Neural crest cell (in vitro differentiated cells): ENCODE results near the gene ATP2B3. TPM values are rescaled to one million over a fixed set of nuclear protein-coding genes. Genes with fewer than 3 reads are reported as not detected.
A peak's percentile ranks its signal among the peaks of the same experiment; 100 is the strongest.
"Not testable (repeated sequence)": the region's sequence is repeated elsewhere in the genome, so short reads cannot be mapped to it uniquely, and the experiment has no call there.

Experiments used
- DNase-seq: peaks from one replicate; pipeline ENCODE4 v3.0.0; 2021; ENCODE audit warnings: low read depth, mixed read lengths, low spot score
- H3K27ac Mint-ChIP-seq: one replicate; pipeline ENCODE4 v1.8.0; 2021; ENCODE audit warnings: mild to moderate bottlenecking, mixed read lengths; ENCODE audit not compliant: unreplicated experiment
- H3K27me3 Mint-ChIP-seq: 2 replicates; pipeline ENCODE4 v1.8.0; 2021; ENCODE audit warnings: low read depth, mild to moderate bottlenecking, mixed read lengths
- H3K36me3 Mint-ChIP-seq: 2 replicates; pipeline ENCODE4 v1.8.0; 2021; ENCODE audit warnings: low read depth, mild to moderate bottlenecking, mixed read lengths
- H3K4me1 Mint-ChIP-seq: 2 replicates; pipeline ENCODE4 v1.8.0; 2021; ENCODE audit warnings: mixed read lengths
- H3K4me3 Mint-ChIP-seq: one replicate; pipeline ENCODE4 v1.8.0; 2021; ENCODE audit warnings: mild to moderate bottlenecking, mixed read lengths
- H3K9me3 Mint-ChIP-seq: 2 replicates; pipeline ENCODE4 v1.8.0; 2021; ENCODE audit warnings: mixed read lengths
- CTCF ChIP-seq: fragments of 200-600 bp; sonication (generic); conservative IDR thresholded peaks from 2 replicates; pipeline ENCODE4 v1.5.0; 2021; ENCODE audit warnings: antibody characterized with exemption, mild to moderate bottlenecking
- total RNA-seq: library from RNA; stranded (reverse); gene quantifications from 2 replicates; pipeline ENCODE4 v1.2.1, GENCODE V29; 2021

ATP2B3 gene
- total RNA-seq, 1 donor from 2014 or later = 0.05 TPM

GRCh38 chrX:153602601-153603000, 85.2 kb downstream of the ATP2B3 start:
- Mint-ChIP-seq H3K4me3 (peak overlapping the region; percentile 53), H3K27ac (no peak overlapping the region), H3K27me3 (no peaks in the 10 kb centered on the region), H3K36me3 (peaks cover 5% of the 10 kb centered on the region), H3K9me3 (no peaks in the 10 kb centered on the region), H3K4me1 (peaks cover 21% of the 10 kb centered on the region)
- DNase-seq = no peak
- no peak for TF ChIP-seq CTCF

GRCh38 chrX:153603131-153603656, 85.8 kb downstream of the ATP2B3 start:
- TF ChIP-seq CTCF = no peak
- H3K27ac Mint-ChIP-seq = no peak overlapping the region
- H3K36me3 Mint-ChIP-seq = peaks cover 5% of the 10 kb centered on the region
- H3K9me3 Mint-ChIP-seq = no peaks in the 10 kb centered on the region
- peak overlapping the region; percentile 53 for H3K4me3 Mint-ChIP-seq
- H3K27me3 Mint-ChIP-seq = no peaks in the 10 kb centered on the region
- peaks cover 15% of the 10 kb centered on the region for H3K4me1 Mint-ChIP-seq
- no peak for DNase-seq

DNA sequence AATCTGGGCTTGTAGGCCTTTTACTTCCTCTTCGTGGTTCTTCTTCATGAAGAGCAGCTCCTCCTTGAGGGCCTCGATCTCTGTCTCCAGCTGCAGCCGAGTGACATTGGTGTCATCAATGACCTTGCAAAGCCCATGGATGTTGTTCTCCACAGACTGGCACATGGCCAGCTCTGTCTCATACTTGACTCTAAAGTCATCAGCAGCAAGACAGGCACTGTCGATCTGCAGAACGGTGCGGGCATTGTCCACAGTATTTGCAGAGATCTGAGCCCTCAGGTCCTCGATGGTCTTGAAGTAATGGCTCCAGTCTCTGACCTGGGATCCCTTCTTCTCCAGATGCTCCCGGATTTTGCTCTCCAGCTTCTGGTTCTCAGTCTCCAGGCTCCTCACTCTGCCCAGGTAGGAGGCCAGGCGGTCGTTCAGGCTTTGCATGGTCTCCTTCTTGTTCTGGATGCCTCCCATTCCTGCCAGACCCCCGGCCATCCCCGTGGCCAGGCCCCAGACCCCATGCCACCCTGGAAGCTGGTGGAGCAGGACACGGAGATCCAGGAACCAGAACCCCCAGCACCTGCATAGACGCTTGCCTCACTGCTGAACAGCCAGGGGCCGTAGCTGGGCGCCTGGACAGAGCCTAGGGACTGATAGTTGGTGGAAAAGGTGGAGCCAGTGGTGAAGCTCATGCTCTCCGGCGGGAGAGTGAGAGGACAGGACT, 87.4 kb downstream of the ATP2B3 start:
- DNase-seq, H3K9me3 Mint-ChIP-seq, H3K36me3 Mint-ChIP-seq, H3K27ac Mint-ChIP-seq, H3K27me3 Mint-ChIP-seq, H3K4me3 Mint-ChIP-seq: not testable (repeated sequence)
- peaks cover 14% of the 10 kb centered on the region for H3K4me1 Mint-ChIP-seq

DNA sequence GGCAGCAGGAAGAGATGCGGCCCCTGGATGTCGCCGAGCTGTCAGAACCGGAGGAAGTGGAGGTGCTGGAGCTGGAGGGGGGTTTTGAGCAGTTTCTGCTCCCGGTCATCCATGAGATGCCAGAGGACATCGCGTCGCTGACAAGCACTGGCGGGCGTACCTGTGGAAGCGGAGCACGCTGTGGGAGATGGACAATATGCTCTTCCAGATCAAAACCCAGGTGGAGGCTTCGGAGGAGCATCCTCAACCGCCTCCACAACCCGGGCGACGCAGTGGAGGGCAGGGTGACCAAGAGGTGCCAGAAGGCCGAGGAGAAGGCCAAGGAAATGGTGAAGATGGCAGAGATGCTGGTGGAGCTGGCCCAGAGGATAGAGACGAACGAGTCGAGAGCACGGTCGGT, 89.1 kb downstream of the ATP2B3 start:
- H3K27me3 Mint-ChIP-seq = peaks cover 2% of the 10 kb centered on the region
- H3K36me3 Mint-ChIP-seq = peaks cover 2% of the 10 kb centered on the region
- no peak overlapping the region for H3K4me3 Mint-ChIP-seq
- TF ChIP-seq CTCF = no peak
- no peaks in the 10 kb centered on the region for H3K9me3 Mint-ChIP-seq
- no peak for DNase-seq
- H3K27ac Mint-ChIP-seq = no peak overlapping the region
- peaks cover 4% of the 10 kb centered on the region for H3K4me1 Mint-ChIP-seq

- peak overlapping the region; percentile 0 for H3K4me3 Mint-ChIP-seq
- H3K36me3 Mint-ChIP-seq = no peaks in the 10 kb centered on the region
- H3K4me1 Mint-ChIP-seq = no peaks in the 10 kb centered on the region
- peaks cover 2% of the 10 kb centered on the region for H3K27me3 Mint-ChIP-seq
- no peak overlapping the region for H3K27ac Mint-ChIP-seq
- no peaks in the 10 kb centered on the region for H3K9me3 Mint-ChIP-seq
- TF ChIP-seq CTCF = no peak
- no peak for DNase-seq
Observed at GRCh38 chrX:153608376-153608775, 90.9 kb downstream of the ATP2B3 start.

DNA sequence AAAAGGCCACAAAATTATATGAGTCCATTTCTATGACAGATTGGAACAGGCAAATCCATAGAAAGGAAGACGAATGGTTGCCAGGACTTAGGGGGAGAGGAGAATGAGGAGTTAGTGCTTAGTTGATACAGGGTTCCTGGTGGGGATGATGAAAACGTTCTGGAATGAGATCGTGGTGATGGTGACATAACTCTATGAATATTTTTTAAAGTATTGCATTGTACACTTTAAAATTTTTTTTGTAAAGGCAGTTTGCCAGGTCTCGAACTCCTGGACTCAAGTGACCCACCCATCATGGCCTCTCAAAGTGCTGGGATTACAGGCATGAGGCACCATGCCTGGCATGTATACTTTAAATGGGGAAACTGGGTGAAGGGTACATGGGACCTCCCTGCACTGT, 91.4 kb downstream of the ATP2B3 start:
- Mint-ChIP-seq H3K27me3 (peaks cover 5% of the 10 kb centered on the region), H3K9me3 (no peaks in the 10 kb centered on the region), H3K4me1 (no peaks in the 10 kb centered on the region), H3K4me3 (peak overlapping the region; percentile 0), H3K27ac (no peak overlapping the region), H3K36me3 (no peaks in the 10 kb centered on the region)
- no peak for DNase-seq
- no peak for TF ChIP-seq CTCF
